C4-2B (cell line): ENCODE data around the gene NSRP1.

Source experiments
- H3K27ac ChIP-seq: fragments of 450-650 bp; 2 replicates; pipeline ENCODE4 v1.5.1; 2017
- CTCF ChIP-seq: fragments of 450-650 bp; conservative IDR thresholded peaks from 2 replicates; pipeline ENCODE4 v1.5.1; 2017; ENCODE audit warnings: mild to moderate bottlenecking
- ZFX ChIP-seq: fragments of 450-650 bp; IDR thresholded peaks from 2 replicates; pipeline ENCODE4 v1.6.1; 2017

The NSRP1 gene

GRCh38 chr17:30091121-30091670 lies 25.4 kb upstream of the NSRP1 start:
- TF ChIP-seq ZFX (no peak), CTCF (no peak)
- no peak overlapping the region for H3K27ac ChIP-seq

- no peak overlapping the region for H3K27ac ChIP-seq
- TF ChIP-seq CTCF (no peak), ZFX (no peak)
These were observed 24.8 kb upstream of the NSRP1 start for GRCh38 chr17:30091771-30092170.

GRCh38 chr17:30092886-30093285 lies 23.7 kb upstream of the NSRP1 start:
- no peak overlapping the region for H3K27ac ChIP-seq
- no peak for TF ChIP-seq ZFX
- TF ChIP-seq CTCF, result no peak

- no peak overlapping the region for H3K27ac ChIP-seq
- TF ChIP-seq CTCF, result peak; percentile 91
- TF ChIP-seq ZFX, result no peak
These were observed 23.0 kb upstream of the NSRP1 start for GRCh38 chr17:30093463-30094147.

GRCh38 chr17:30095507-30096244 lies 20.9 kb upstream of the NSRP1 start:
- no peak overlapping the region for H3K27ac ChIP-seq

GRCh38 chr17:30101686-30102390 lies 14.8 kb upstream of the NSRP1 start:
- H3K27ac ChIP-seq, result no peak overlapping the region
- TF ChIP-seq CTCF, result no peak
- TF ChIP-seq ZFX, result no peak

More at GRCh38 chr17:30095507-30096244, 20.9 kb upstream of the NSRP1 start:
- TF ChIP-seq ZFX (no peak), CTCF (peak; percentile 81)
